Type B pancreatic cell (in vitro differentiated cells): ENCODE results near the gene TTC38. TPM values are rescaled to one million over a fixed set of nuclear protein-coding genes. Genes with fewer than 3 reads are reported as not detected.

ENCODE experiments used
- DNase-seq: peaks from one replicate; pipeline ENCODE4 v3.0.0; 2021; ENCODE audit warnings: mixed read lengths; ENCODE audit not compliant: unreplicated experiment; ENCODE audit errors: extremely low spot score
- H3K27ac Mint-ChIP-seq: 2 replicates; pipeline ENCODE4 v1.8.0; 2021; ENCODE audit warnings: mild to moderate bottlenecking, mixed read lengths
- H3K27me3 Mint-ChIP-seq: 2 replicates; pipeline ENCODE4 v1.8.0; 2021; ENCODE audit warnings: mixed read lengths
- H3K36me3 Mint-ChIP-seq: 2 replicates; pipeline ENCODE4 v1.8.0; 2021; ENCODE audit warnings: mixed read lengths
- H3K4me1 Mint-ChIP-seq: one replicate; pipeline ENCODE4 v1.8.0; 2021; ENCODE audit warnings: mixed read lengths; ENCODE audit not compliant: unreplicated experiment
- H3K4me3 Mint-ChIP-seq: 2 replicates; pipeline ENCODE4 v1.8.0; 2021; ENCODE audit warnings: mild to moderate bottlenecking, mixed read lengths
- H3K9me3 Mint-ChIP-seq: 2 replicates; pipeline ENCODE4 v1.8.0; 2021; ENCODE audit warnings: mixed read lengths
- total RNA-seq: library from RNA; stranded (reverse); gene quantifications from 2 replicates; pipeline ENCODE4 v1.2.1, GENCODE V29; 2021; ENCODE audit warnings: low replicate concordance
- TF ChIP-seq, protein P1 (sequence below): fragments of 200-600 bp; sonication (generic); conservative IDR thresholded peaks from 2 replicates; pipeline ENCODE4 v1.5.0; 2021; ENCODE audit warnings: antibody characterized with exemption, mild to moderate bottlenecking

TTC38 gene
- total RNA-seq, 1 donor from 2014 or later: 36.9 TPM

- Mint-ChIP-seq H3K4me3 (no peak overlapping the region), H3K4me1 (peaks cover 12% of the 10 kb centered on the region), H3K27me3 (no peaks in the 10 kb centered on the region), H3K27ac (no peak overlapping the region), H3K36me3 (peaks cover 15% of the 10 kb centered on the region), H3K9me3 (no peaks in the 10 kb centered on the region)
- TF ChIP-seq, protein P1, sequence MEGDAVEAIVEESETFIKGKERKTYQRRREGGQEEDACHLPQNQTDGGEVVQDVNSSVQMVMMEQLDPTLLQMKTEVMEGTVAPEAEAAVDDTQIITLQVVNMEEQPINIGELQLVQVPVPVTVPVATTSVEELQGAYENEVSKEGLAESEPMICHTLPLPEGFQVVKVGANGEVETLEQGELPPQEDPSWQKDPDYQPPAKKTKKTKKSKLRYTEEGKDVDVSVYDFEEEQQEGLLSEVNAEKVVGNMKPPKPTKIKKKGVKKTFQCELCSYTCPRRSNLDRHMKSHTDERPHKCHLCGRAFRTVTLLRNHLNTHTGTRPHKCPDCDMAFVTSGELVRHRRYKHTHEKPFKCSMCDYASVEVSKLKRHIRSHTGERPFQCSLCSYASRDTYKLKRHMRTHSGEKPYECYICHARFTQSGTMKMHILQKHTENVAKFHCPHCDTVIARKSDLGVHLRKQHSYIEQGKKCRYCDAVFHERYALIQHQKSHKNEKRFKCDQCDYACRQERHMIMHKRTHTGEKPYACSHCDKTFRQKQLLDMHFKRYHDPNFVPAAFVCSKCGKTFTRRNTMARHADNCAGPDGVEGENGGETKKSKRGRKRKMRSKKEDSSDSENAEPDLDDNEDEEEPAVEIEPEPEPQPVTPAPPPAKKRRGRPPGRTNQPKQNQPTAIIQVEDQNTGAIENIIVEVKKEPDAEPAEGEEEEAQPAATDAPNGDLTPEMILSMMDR: no peak
- no peak for DNase-seq
These were observed 70.8 kb downstream of the TTC38 start for GRCh38 chr22:46338636-46339035.

GRCh38 chr22:46339956-46340355 lies 72.1 kb downstream of the TTC38 start:
- Mint-ChIP-seq H3K4me1 (peaks cover 12% of the 10 kb centered on the region), H3K9me3 (no peaks in the 10 kb centered on the region), H3K27me3 (no peaks in the 10 kb centered on the region), H3K27ac (no peak overlapping the region), H3K36me3 (peaks cover 20% of the 10 kb centered on the region), H3K4me3 (peak overlapping the region; percentile 8)
- TF ChIP-seq, protein P1: no peak
- no peak for DNase-seq

GRCh38 chr22:46340676-46341075 lies 72.9 kb downstream of the TTC38 start:
- Mint-ChIP-seq H3K27ac (no peak overlapping the region), H3K9me3 (no peaks in the 10 kb centered on the region), H3K36me3 (peaks cover 20% of the 10 kb centered on the region), H3K4me3 (no peak overlapping the region), H3K27me3 (no peaks in the 10 kb centered on the region), H3K4me1 (peaks cover 8% of the 10 kb centered on the region)
- DNase-seq: no peak
- TF ChIP-seq, protein P1: no peak

Other genes with a start within 250 kb of the TTC38 start
- gene PPARA, start 117.5 kb upstream of the TTC38 start, total RNA-seq: 22.7 and 22.9 TPM in 2 replicates
- gene CDPF1, start 17.7 kb upstream of the TTC38 start, total RNA-seq: 10.8 and 12.9 TPM in 2 replicates
- 0.05 TPM in 1 of 2 replicates, not detected in the other for gene PKDREJ, start 4.7 kb upstream of the TTC38 start, total RNA-seq
- gene GTSE1, start 28.9 kb downstream of the TTC38 start, total RNA-seq: 12.3 and 39.6 TPM in 2 replicates
- 46.6 and 68.4 TPM in 2 replicates for gene TRMU, start 67.7 kb downstream of the TTC38 start, total RNA-seq